ENCODE results near the gene RUVBL1.

GRCh38 chr3:128144512-128145187 is 21.0 kb upstream of the RUVBL1 start:
- TF ChIP-seq, protein P1, sequence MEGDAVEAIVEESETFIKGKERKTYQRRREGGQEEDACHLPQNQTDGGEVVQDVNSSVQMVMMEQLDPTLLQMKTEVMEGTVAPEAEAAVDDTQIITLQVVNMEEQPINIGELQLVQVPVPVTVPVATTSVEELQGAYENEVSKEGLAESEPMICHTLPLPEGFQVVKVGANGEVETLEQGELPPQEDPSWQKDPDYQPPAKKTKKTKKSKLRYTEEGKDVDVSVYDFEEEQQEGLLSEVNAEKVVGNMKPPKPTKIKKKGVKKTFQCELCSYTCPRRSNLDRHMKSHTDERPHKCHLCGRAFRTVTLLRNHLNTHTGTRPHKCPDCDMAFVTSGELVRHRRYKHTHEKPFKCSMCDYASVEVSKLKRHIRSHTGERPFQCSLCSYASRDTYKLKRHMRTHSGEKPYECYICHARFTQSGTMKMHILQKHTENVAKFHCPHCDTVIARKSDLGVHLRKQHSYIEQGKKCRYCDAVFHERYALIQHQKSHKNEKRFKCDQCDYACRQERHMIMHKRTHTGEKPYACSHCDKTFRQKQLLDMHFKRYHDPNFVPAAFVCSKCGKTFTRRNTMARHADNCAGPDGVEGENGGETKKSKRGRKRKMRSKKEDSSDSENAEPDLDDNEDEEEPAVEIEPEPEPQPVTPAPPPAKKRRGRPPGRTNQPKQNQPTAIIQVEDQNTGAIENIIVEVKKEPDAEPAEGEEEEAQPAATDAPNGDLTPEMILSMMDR (IDR thresholded peaks at IDR 0.05), result no peak
- TF ChIP-seq EP300 (IDR thresholded peaks at IDR 0.05), result no peak

All from sigmoid colon (tissue), 4 donors.